PC-3 (cell line): ENCODE results near the gene LRRFIP1.

ENCODE experiments used
- CTCF ChIP-seq: fragments of 300-600 bp; sonication (generic); conservative IDR thresholded peaks from 2 replicates; pipeline ENCODE4 v1.5.1; 2017; ENCODE audit warnings: antibody characterized with exemption, low read depth, mild to moderate bottlenecking, low read length
- EZH2 ChIP-seq: fragments of 300-600 bp; sonication (generic); IDR thresholded peaks from one replicate; pipeline ENCODE4 v1.6.1; 2017; ENCODE audit warnings: antibody characterized with exemption, mild to moderate bottlenecking, low read length; ENCODE audit not compliant: unreplicated experiment
- EZH2phosphoT487 ChIP-seq: fragments of 300-600 bp; sonication (generic); IDR thresholded peaks from 2 replicates; pipeline ENCODE4 v1.6.1; 2018; ENCODE audit warnings: mild to moderate bottlenecking, antibody characterized with exemption, low read length, borderline replicate concordance

GRCh38 chr2:237647176-237648015 lies 20.0 kb downstream of the LRRFIP1 start:
- TF ChIP-seq CTCF: no peak
- no peak for TF ChIP-seq EZH2
- no peak for TF ChIP-seq EZH2phosphoT487
